Dedifferentiated amniotic fluid mesenchymal stem cell (primary cell): ENCODE data around the gene PRKCE.
A peak's percentile ranks its signal among the peaks of the same experiment; 100 is the strongest.

Experiments
- DNase-seq: peaks from one replicate; pipeline ENCODE4 v3.0.0-alpha.2; 2016; ENCODE audit errors: extremely low spot score

The PRKCE gene

GRCh38 chr2:45834372-45834771 is 182.9 kb downstream of the PRKCE start:
- no peak for DNase-seq

GRCh38 chr2:45834858-45835257 is 183.4 kb downstream of the PRKCE start:
- no peak for DNase-seq

- DNase-seq, result no peak
Observed at GRCh38 chr2:45836316-45836715, 184.8 kb downstream of the PRKCE start.

GRCh38 chr2:45836740-45837139 is 185.3 kb downstream of the PRKCE start:
- no peak for DNase-seq

- no peak for DNase-seq
Observed at GRCh38 chr2:45837812-45838341, 186.4 kb downstream of the PRKCE start.

- no peak for DNase-seq
Observed at GRCh38 chr2:45839508-45840251, 188.2 kb downstream of the PRKCE start.

- no peak for DNase-seq
Observed at GRCh38 chr2:45840481-45840880, 189.0 kb downstream of the PRKCE start.

- DNase-seq, result no peak
Observed at GRCh38 chr2:45841752-45842407, 190.4 kb downstream of the PRKCE start.

- DNase-seq, result no peak
Observed at GRCh38 chr2:45843136-45843535, 191.7 kb downstream of the PRKCE start.

- DNase-seq, result peak; percentile 41
Observed at GRCh38 chr2:45844796-45845457, 193.5 kb downstream of the PRKCE start.

- no peak for DNase-seq
Observed at GRCh38 chr2:45845566-45845965, 194.1 kb downstream of the PRKCE start.

GRCh38 chr2:45849491-45850283 is 198.2 kb downstream of the PRKCE start:
- peak; percentile 78 for DNase-seq

- no peak for DNase-seq
Observed at GRCh38 chr2:45850558-45850957, 199.1 kb downstream of the PRKCE start.

- no peak for DNase-seq
Observed at GRCh38 chr2:45851111-45851510, 199.6 kb downstream of the PRKCE start.

- peak; percentile 65 for DNase-seq
Observed at GRCh38 chr2:45851576-45852304, 200.3 kb downstream of the PRKCE start.

- DNase-seq, result no peak
Observed at GRCh38 chr2:45852450-45853150, 201.1 kb downstream of the PRKCE start.

GRCh38 chr2:45855374-45855773 is 203.9 kb downstream of the PRKCE start:
- peak; percentile 35 for DNase-seq

GRCh38 chr2:45856391-45857274 is 205.2 kb downstream of the PRKCE start:
- DNase-seq, result no peak

GRCh38 chr2:45857275-45857609 is 205.8 kb downstream of the PRKCE start:
- no peak for DNase-seq
